Breast epithelium (tissue), 4 donors: ENCODE measurements around the gene PLCH1. TPM values are rescaled to one million over a fixed set of nuclear protein-coding genes. Genes with fewer than 3 reads are reported as not detected.

Source experiments
- DNase-seq, 2 donors: peaks; one replicate each; pipeline ENCODE4 v3.0.0-alpha.2; 2019; ENCODE audit warnings: low spot score in 2 of 2
- H3K27ac ChIP-seq, 2 donors: fragments of 200-600 bp; sonication (generic) in 1 of 2; one replicate each; pipeline ENCODE4 v1.5.1; 2016 to 2019; ENCODE audit warnings: mild to moderate bottlenecking in 1 of 2
- H3K27me3 ChIP-seq, 2 donors: fragments of 200-600 bp; sonication (generic) in 1 of 2; one replicate each; pipeline versions ENCODE4 v1.5.1 to v1.6.0; 2017 to 2019; ENCODE audit warnings: control low read depth in 1 of 2, mild to moderate bottlenecking in 1 of 2
- H3K36me3 ChIP-seq: fragments of 200-600 bp; one replicate; pipeline ENCODE4 v1.5.1; 2019
- H3K4me1 ChIP-seq, 2 donors: fragments of 200-600 bp; sonication (generic); one replicate each; pipeline ENCODE4 v1.5.1; 2016 to 2019; ENCODE audit warnings: control low read depth in 1 of 2
- H3K4me3 ChIP-seq, 3 donors: fragments of 200-600 bp; sonication (generic); 1 replicate in 2 of 3; 2 replicates in 1 of 3; pipeline ENCODE4 v1.5.1; 2016 to 2019; ENCODE audit warnings: mild to moderate bottlenecking in 3 of 3, moderate library complexity in 2 of 3
- H3K9me3 ChIP-seq, 2 donors: fragments of 200-600 bp; sonication (generic) in 1 of 2; one replicate each; pipeline ENCODE4 v1.5.1; 2016 to 2019; ENCODE audit warnings: control low read depth in 1 of 2
- CTCF ChIP-seq, 3 donors: fragments of 450-650 bp; IDR thresholded peaks; one replicate each; pipeline ENCODE4 v1.5.1; 2016 to 2017; ENCODE audit warnings: antibody characterized with exemption in 3 of 3, mild to moderate bottlenecking in 3 of 3, moderate library complexity in 3 of 3
- POLR2A ChIP-seq: fragments of 450-650 bp; IDR thresholded peaks from one replicate; pipeline ENCODE4 v1.6.1; 2016; ENCODE audit warnings: antibody characterized with exemption, mild to moderate bottlenecking, moderate library complexity
- POLR2AphosphoS5 ChIP-seq, 3 donors: sonication (generic); formaldehyde crosslinking; IDR thresholded peaks; one replicate each; pipeline ENCODE4 v1.6.1; 2017; ENCODE audit warnings: antibody characterized with exemption in 3 of 3
- intact Hi-C: fragments of 100-400 bp; cut with DNase I; formaldehyde crosslinking; loops from one replicate; pipeline ENCODE4 v1.15.1; 2023; ENCODE audit warnings: low total_unique reads
- total RNA-seq, 3 donors: library from RNA; depleted of rRNA; stranded (reverse); fragments of >200 nt; gene quantifications; one replicate each; pipeline ENCODE4 v1.1.0, GENCODE V29; 2016

The PLCH1 gene
- total RNA-seq, 3 donors from 2014 or later, result 2.0 to 3.4 TPM; not detected in 1

- Histone ChIP-seq H3K27ac (no peak overlapping the region), H3K9me3 (peaks cover 17 to 40% of the 10 kb centered on the region in 2 donors), H3K4me3 (no peak overlapping the region), H3K4me1 (no peaks in the 10 kb centered on the region), H3K27me3 (no peaks in the 10 kb centered on the region), H3K36me3 (no peaks in the 10 kb centered on the region)
- intact Hi-C loops, result no loop called here
- TF ChIP-seq POLR2AphosphoS5 (IDR thresholded peaks at IDR 0.05), result no peak
- no peak for TF ChIP-seq CTCF (IDR thresholded peaks at IDR 0.05)
- no peak for TF ChIP-seq POLR2A
- no peak for DNase-seq
Observed at GRCh38 chr3:155428563-155428962, 316.3 kb downstream of the PLCH1 start.

GRCh38 chr3:155426524-155427230 is 318.2 kb downstream of the PLCH1 start:
- H3K4me1 ChIP-seq, result no peaks in the 10 kb centered on the region
- H3K9me3 ChIP-seq, result peaks cover 17 to 40% of the 10 kb centered on the region in 2 donors
- no peak for DNase-seq
- H3K27ac ChIP-seq, result no peak overlapping the region
- intact Hi-C loops, result no loop called here
- no peak for TF ChIP-seq POLR2A
- no peak for TF ChIP-seq POLR2AphosphoS5 (IDR thresholded peaks at IDR 0.05)
- H3K4me3 ChIP-seq, result no peak overlapping the region
- no peaks in the 10 kb centered on the region for H3K36me3 ChIP-seq
- no peaks in the 10 kb centered on the region for H3K27me3 ChIP-seq

GRCh38 chr3:155425396-155425795 is 319.5 kb downstream of the PLCH1 start:
- Histone ChIP-seq H3K27me3 (no peaks in the 10 kb centered on the region), H3K27ac (no peak overlapping the region), H3K4me3 (no peak overlapping the region), H3K9me3 (peaks cover 17 to 40% of the 10 kb centered on the region in 2 donors), H3K36me3 (no peaks in the 10 kb centered on the region), H3K4me1 (no peaks in the 10 kb centered on the region)
- intact Hi-C loops, result no loop called here
- TF ChIP-seq POLR2AphosphoS5 (IDR thresholded peaks at IDR 0.05) (no peak), CTCF (IDR thresholded peaks at IDR 0.05) (no peak), POLR2A (no peak)
- no peak for DNase-seq

DNA sequence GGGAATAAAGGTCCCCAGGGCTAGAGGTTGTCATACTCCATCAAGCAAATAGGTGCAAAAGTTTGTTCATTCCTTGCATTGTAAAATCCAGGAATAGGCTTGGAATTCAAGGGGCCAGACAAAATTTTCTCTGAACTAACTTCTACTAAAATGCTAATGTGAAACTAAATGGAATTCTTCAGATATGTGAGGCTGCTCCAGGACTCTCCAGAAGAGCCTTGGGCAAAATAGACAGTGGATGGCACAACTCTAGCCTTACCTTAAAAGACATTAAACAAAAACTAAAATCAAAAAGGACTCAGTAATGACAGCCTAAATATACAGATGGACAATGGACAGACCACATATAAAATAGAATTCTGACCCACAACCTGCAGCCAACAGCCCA is 320.6 kb downstream of the PLCH1 start:
- no peak overlapping the region for H3K27ac ChIP-seq
- H3K4me1 ChIP-seq, result no peaks in the 10 kb centered on the region
- no peak overlapping the region for H3K4me3 ChIP-seq
- peaks cover 14 to 34% of the 10 kb centered on the region in 2 donors for H3K9me3 ChIP-seq
- H3K27me3 ChIP-seq, result no peaks in the 10 kb centered on the region
- intact Hi-C loops, result no loop called here
- no peaks in the 10 kb centered on the region for H3K36me3 ChIP-seq
- no peak for DNase-seq
- TF ChIP-seq CTCF (IDR thresholded peaks at IDR 0.05), result no peak
- TF ChIP-seq POLR2AphosphoS5 (IDR thresholded peaks at IDR 0.05), result no peak

DNA sequence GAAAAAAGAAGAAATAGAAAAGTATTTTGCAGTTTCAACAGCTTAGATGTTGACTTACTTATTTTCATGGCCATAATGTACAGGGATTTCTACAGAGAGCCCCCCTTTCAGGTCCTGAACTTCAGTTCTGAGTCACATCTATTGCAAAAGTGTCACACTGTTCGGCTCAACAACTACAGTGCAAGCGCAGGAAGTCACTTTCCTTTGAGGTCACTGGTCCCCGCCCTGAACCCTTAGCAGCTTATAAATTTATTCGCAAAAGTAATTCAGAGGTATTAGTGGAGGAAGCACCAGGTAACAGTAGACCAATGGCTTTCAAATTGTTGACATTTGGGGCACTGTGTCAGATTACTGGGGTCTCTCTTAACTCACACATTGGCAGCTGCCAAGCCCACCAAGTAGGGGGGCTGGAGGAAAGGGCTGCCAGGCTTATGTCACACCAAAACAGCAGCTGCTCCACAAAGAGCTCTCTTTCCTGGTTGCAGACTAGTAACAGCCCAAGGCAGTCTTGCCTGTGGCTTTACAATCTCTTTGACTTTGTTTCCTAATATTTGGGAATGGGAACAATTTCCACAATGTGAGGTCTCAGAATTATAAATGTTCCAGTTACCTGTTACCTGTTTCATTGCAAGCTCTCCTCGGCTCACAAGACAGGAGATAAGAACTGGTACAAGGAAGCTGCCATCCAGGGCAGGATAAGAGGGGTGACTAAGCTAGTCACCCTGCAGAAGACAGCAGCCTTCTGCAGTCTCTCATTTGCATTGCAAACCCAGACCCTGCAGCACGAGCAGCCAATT is 321.1 kb downstream of the PLCH1 start:
- Histone ChIP-seq H3K27me3 (no peaks in the 10 kb centered on the region), H3K4me3 (no peak overlapping the region), H3K9me3 (peaks cover 8 to 28% of the 10 kb centered on the region in 2 donors), H3K4me1 (no peaks in the 10 kb centered on the region), H3K36me3 (no peaks in the 10 kb centered on the region), H3K27ac (no peak overlapping the region)
- no peak for DNase-seq
- intact Hi-C loops, result no loop called here
- TF ChIP-seq POLR2AphosphoS5 (IDR thresholded peaks at IDR 0.05), result no peak

GRCh38 chr3:155420881-155421486 is 323.9 kb downstream of the PLCH1 start:
- no peak overlapping the region for H3K4me3 ChIP-seq
- TF ChIP-seq POLR2AphosphoS5 (IDR thresholded peaks at IDR 0.05) (no peak), POLR2A (no peak), CTCF (IDR thresholded peaks at IDR 0.05) (no peak)
- intact Hi-C loops, result no loop called here

More at GRCh38 chr3:155420881-155421486, 323.9 kb downstream of the PLCH1 start:
- H3K4me1 ChIP-seq, result no peaks in the 10 kb centered on the region
- H3K27me3 ChIP-seq, result no peaks in the 10 kb centered on the region
- H3K36me3 ChIP-seq, result no peaks in the 10 kb centered on the region
- H3K27ac ChIP-seq, result no peak overlapping the region
- peaks cover 0 to 2% of the 10 kb centered on the region in 2 donors for H3K9me3 ChIP-seq
- no peak for DNase-seq
